WTC11 (cell line): ENCODE results near the gene EYS. TPM values are rescaled to one million over a fixed set of nuclear protein-coding genes. Genes with fewer than 3 reads are reported as not detected.

ENCODE experiments used
- ATAC-seq: fragments of 200-7000 bp; cut with Tn5 transposase; 2 replicates; pipeline ENCODE4 v1.10.0; 2021; ENCODE audit warnings: mild to moderate bottlenecking, moderate library complexity
- CTCF ChIA-PET: fragments of 300-600 bp; sonication (Branson Sonifier 250); formaldehyde crosslinking; loops from one replicate; lab custom pipeline; 2021; ENCODE audit warnings: antibody characterized with exemption; lab: Charles Lee
- POLR2A ChIA-PET: fragments of 350-600 bp; sonication (Branson Sonifier 250); formaldehyde crosslinking; loops from one replicate; lab custom pipeline; 2021; ENCODE audit warnings: antibody characterized with exemption; lab: Charles Lee
- DNase-seq: peaks from one replicate; pipeline ENCODE4 v3.0.0; 2021; ENCODE audit warnings: low spot score
- H3K27ac Mint-ChIP-seq: 2 replicates; pipeline ENCODE4 v1.8.0; 2021; ENCODE audit warnings: mixed read lengths
- H3K27me3 Mint-ChIP-seq: 2 replicates; pipeline ENCODE4 v1.8.0; 2021; ENCODE audit warnings: low read depth, mild to moderate bottlenecking, moderate library complexity, mixed read lengths
- H3K36me3 Mint-ChIP-seq: 2 replicates; pipeline ENCODE4 v1.8.0; 2021; ENCODE audit warnings: mixed read lengths
- H3K4me1 Mint-ChIP-seq: 2 replicates; pipeline ENCODE4 v1.8.0; 2022; ENCODE audit warnings: mixed read lengths
- H3K4me3 Mint-ChIP-seq: 2 replicates; pipeline ENCODE4 v1.8.0; 2021; ENCODE audit warnings: mild to moderate bottlenecking, moderate library complexity, mixed read lengths
- H3K9me3 Mint-ChIP-seq: 2 replicates; pipeline ENCODE4 v1.8.0; 2021; ENCODE audit warnings: mixed read lengths
- ARID4B ChIP-seq: sonication (generic); formaldehyde crosslinking; IDR thresholded peaks from 2 replicates; pipeline ENCODE4 v1.8.0; 2023; ENCODE audit warnings: missing genetic modification reagents, mild to moderate bottlenecking, borderline replicate concordance
- CBFB ChIP-seq: sonication (generic); formaldehyde crosslinking; IDR thresholded peaks from 2 replicates; pipeline ENCODE4 v1.8.1; 2022; ENCODE audit warnings: mild to moderate bottlenecking, low read depth, missing genetic modification reagents
- ESRRA ChIP-seq: sonication (generic); formaldehyde crosslinking; IDR thresholded peaks from 2 replicates; pipeline ENCODE4 v1.8.1; 2022; ENCODE audit warnings: mild to moderate bottlenecking, missing genetic modification reagents, borderline replicate concordance
- FOXP1 ChIP-seq: sonication (generic); formaldehyde crosslinking; IDR thresholded peaks from 2 replicates; pipeline ENCODE4 v1.8.0; 2022; ENCODE audit warnings: missing genetic modification reagents, mild to moderate bottlenecking, moderate library complexity, borderline replicate concordance
- GRHL2 ChIP-seq: fragments of 250-450 bp; sonication (Bioruptor Pico); IDR thresholded peaks from 2 replicates; pipeline ENCODE4 v1.8.0; 2022; ENCODE audit warnings: mild to moderate bottlenecking, moderate library complexity; ENCODE audit not compliant: insufficient replicate concordance, severe bottlenecking
- GTF2I ChIP-seq: fragments of 250-450 bp; sonication (Bioruptor Pico); conservative IDR thresholded peaks from 2 replicates; pipeline ENCODE4 v1.4.0; 2021; ENCODE audit warnings: mild to moderate bottlenecking
- IRF2 ChIP-seq: sonication (generic); formaldehyde crosslinking; IDR thresholded peaks from 2 replicates; pipeline ENCODE4 v1.8.0; 2022; ENCODE audit warnings: low read depth, missing genetic modification reagents, borderline replicate concordance
- JAZF1 ChIP-seq: fragments of 250-450 bp; sonication (Bioruptor Pico); IDR thresholded peaks from 2 replicates; pipeline ENCODE4 v1.9.0; 2021; ENCODE audit warnings: moderate library complexity, mild to moderate bottlenecking, inconsistent platforms
- MLX ChIP-seq: sonication (generic); formaldehyde crosslinking; IDR thresholded peaks from 2 replicates; pipeline ENCODE4 v1.8.1; 2023; ENCODE audit warnings: mild to moderate bottlenecking, missing genetic modification reagents, moderate library complexity
- MYBL2 ChIP-seq: sonication (generic); formaldehyde crosslinking; IDR thresholded peaks from 2 replicates; pipeline ENCODE4 v1.8.1; 2023; ENCODE audit warnings: mild to moderate bottlenecking, moderate library complexity, missing genetic modification reagents
- NFE2L1 ChIP-seq: sonication (generic); formaldehyde crosslinking; IDR thresholded peaks from 2 replicates; pipeline ENCODE4 v1.8.1; 2023; ENCODE audit warnings: missing genetic modification reagents
- PRRX2 ChIP-seq: fragments of 250-450 bp; sonication (Bioruptor Pico); IDR thresholded peaks from 2 replicates; pipeline ENCODE4 v1.8.0; 2021; ENCODE audit warnings: mild to moderate bottlenecking
- RELA ChIP-seq: sonication (generic); formaldehyde crosslinking; IDR thresholded peaks from 2 replicates; pipeline ENCODE4 v1.8.1; 2022; ENCODE audit warnings: missing genetic modification reagents, mild to moderate bottlenecking, borderline replicate concordance
- RORB ChIP-seq: fragments of 250-450 bp; sonication (Bioruptor Pico); IDR thresholded peaks from 2 replicates; pipeline ENCODE4 v1.9.0; 2021; ENCODE audit warnings: mild to moderate bottlenecking
- SMAD3 ChIP-seq: sonication (generic); formaldehyde crosslinking; IDR thresholded peaks from 2 replicates; pipeline ENCODE4 v1.8.0; 2022; ENCODE audit warnings: missing genetic modification reagents, mild to moderate bottlenecking, borderline replicate concordance
- SOX15 ChIP-seq: fragments of 250-450 bp; sonication (Bioruptor Pico); IDR thresholded peaks from 2 replicates; pipeline ENCODE4 v1.9.0; 2021; ENCODE audit warnings: mild to moderate bottlenecking
- SP1 ChIP-seq: sonication (generic); formaldehyde crosslinking; conservative IDR thresholded peaks from 2 replicates; pipeline ENCODE4 v1.8.1; 2022; ENCODE audit warnings: missing genetic modification reagents
- USF1 ChIP-seq: sonication (generic); formaldehyde crosslinking; IDR thresholded peaks from 2 replicates; pipeline ENCODE4 v1.8.0; 2022; ENCODE audit warnings: mild to moderate bottlenecking, missing genetic modification reagents
- ZNF121 ChIP-seq: sonication (generic); formaldehyde crosslinking; IDR thresholded peaks from 2 replicates; pipeline ENCODE4 v1.8.0; 2023; ENCODE audit warnings: missing genetic modification reagents
- ZNF138 ChIP-seq: sonication (generic); formaldehyde crosslinking; conservative IDR thresholded peaks from 2 replicates; pipeline ENCODE4 v1.8.1; 2022; ENCODE audit warnings: mild to moderate bottlenecking, moderate library complexity, missing genetic modification reagents
- ZNF219 ChIP-seq: sonication (generic); formaldehyde crosslinking; IDR thresholded peaks from 2 replicates; pipeline ENCODE4 v1.8.0; 2023; ENCODE audit warnings: missing genetic modification reagents, mild to moderate bottlenecking, borderline replicate concordance
- ZNF416 ChIP-seq: fragments of 250-450 bp; sonication (Bioruptor Pico); IDR thresholded peaks from 2 replicates; pipeline ENCODE4 v1.9.0; 2021; ENCODE audit warnings: mild to moderate bottlenecking, inconsistent platforms
- ZNF423 ChIP-seq: fragments of 250-450 bp; sonication (Bioruptor Pico); IDR thresholded peaks from 2 replicates; pipeline ENCODE4 v2.1.2; 2022; ENCODE audit warnings: mild to moderate bottlenecking, moderate library complexity
- ZNF425 ChIP-seq: fragments of 250-450 bp; sonication (Bioruptor Pico); conservative IDR thresholded peaks from 2 replicates; pipeline ENCODE4 v1.9.0; 2021; ENCODE audit warnings: mild to moderate bottlenecking
- total RNA-seq: library from RNA; stranded (reverse); gene quantifications from 3 replicates; pipeline ENCODE4 v1.2.3, GENCODE V29; 2021
- TF ChIP-seq, protein P1 (sequence below): sonication (generic); formaldehyde crosslinking; IDR thresholded peaks from 2 replicates; pipeline ENCODE4 v1.8.1; 2023; ENCODE audit warnings: mild to moderate bottlenecking, missing genetic modification reagents, moderate library complexity

The EYS gene
- total RNA-seq, 1 experiment from 2014 or later, result not detected

- TF ChIP-seq ZNF219 (CRISPR knock-in tag) (no peak), SMAD3 (CRISPR knock-in tag) (no peak), ARID4B (CRISPR knock-in tag) (no peak)
- H3K27me3 Mint-ChIP-seq, result no peaks in the 10 kb centered on the region; the same call in 1 of the 2 replicates
- H3K4me1 Mint-ChIP-seq, result no peaks in the 10 kb centered on the region
- ChIA-PET CTCF (no interaction called here), POLR2A (no interaction called here)
- peaks cover 33% of the 10 kb centered on the region for H3K9me3 Mint-ChIP-seq
- peaks cover 15% of the 10 kb centered on the region; the same call in 1 of the 2 replicates for H3K36me3 Mint-ChIP-seq
- ATAC-seq (peak; percentile 61), DNase-seq (no peak)
- no peak overlapping the region for H3K27ac Mint-ChIP-seq
- H3K4me3 Mint-ChIP-seq, result no peak overlapping the region
Measured at GRCh38 chr6:64732888-64733287, 974.1 kb downstream of the EYS start.

GRCh38 chr6:64729522-64729921 lies 977.5 kb downstream of the EYS start:
- DNase-seq, result no peak
- Mint-ChIP-seq H3K27me3 (no peaks in the 10 kb centered on the region; the same call in 1 of the 2 replicates), H3K27ac (no peak overlapping the region), H3K4me3 (no peak overlapping the region), H3K9me3 (peaks cover 37% of the 10 kb centered on the region), H3K4me1 (no peaks in the 10 kb centered on the region), H3K36me3 (peaks cover 21% of the 10 kb centered on the region; the same call in 1 of the 2 replicates)
- POLR2A ChIA-PET, result no interaction called here
- ATAC-seq, result no peak
- CTCF ChIA-PET, result no interaction called here
- TF ChIP-seq ESRRA (no peak), ZNF138 (no peak), GRHL2 (CRISPR knock-in tag) (no peak), ZNF121 (no peak), JAZF1 (CRISPR knock-in tag) (no peak), IRF2 (CRISPR knock-in tag) (no peak), CBFB (CRISPR knock-in tag) (no peak), RORB (CRISPR knock-in tag) (no peak), PRRX2 (CRISPR knock-in tag) (no peak), GTF2I (CRISPR knock-in tag) (no peak), ZNF416 (CRISPR knock-in tag) (no peak), MLX (CRISPR knock-in tag) (no peak), NFE2L1 (CRISPR knock-in tag) (no peak)
- TF ChIP-seq, protein P1, sequence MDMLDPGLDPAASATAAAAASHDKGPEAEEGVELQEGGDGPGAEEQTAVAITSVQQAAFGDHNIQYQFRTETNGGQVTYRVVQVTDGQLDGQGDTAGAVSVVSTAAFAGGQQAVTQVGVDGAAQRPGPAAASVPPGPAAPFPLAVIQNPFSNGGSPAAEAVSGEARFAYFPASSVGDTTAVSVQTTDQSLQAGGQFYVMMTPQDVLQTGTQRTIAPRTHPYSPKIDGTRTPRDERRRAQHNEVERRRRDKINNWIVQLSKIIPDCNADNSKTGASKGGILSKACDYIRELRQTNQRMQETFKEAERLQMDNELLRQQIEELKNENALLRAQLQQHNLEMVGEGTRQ (CRISPR knock-in tag), result no peak

DNA sequence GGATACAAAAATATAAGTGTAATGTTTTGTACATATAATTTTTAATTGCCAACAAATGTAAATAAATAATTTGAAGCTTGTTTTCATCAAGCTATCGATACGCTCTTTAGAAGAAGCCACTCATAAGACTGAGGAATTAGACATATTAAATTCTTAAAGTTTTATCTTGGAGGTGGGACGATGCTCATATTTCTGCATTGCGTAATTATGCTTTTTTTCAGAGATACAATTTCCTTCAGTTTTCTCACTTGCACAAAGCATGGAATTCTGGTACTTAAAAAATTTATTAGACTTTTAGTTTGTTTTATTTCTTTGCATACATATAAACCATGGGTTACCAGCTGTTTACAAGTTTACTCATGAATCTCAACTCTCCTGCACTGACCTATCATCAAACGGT lies 980.0 kb downstream of the EYS start:
- Mint-ChIP-seq H3K27ac (no peak overlapping the region), H3K27me3 (no peaks in the 10 kb centered on the region; the same call in 1 of the 2 replicates), H3K36me3 (peaks cover 26% of the 10 kb centered on the region; the same call in 1 of the 2 replicates), H3K4me1 (no peaks in the 10 kb centered on the region), H3K9me3 (peaks cover 49% of the 10 kb centered on the region), H3K4me3 (no peak overlapping the region)
- ATAC-seq, result no peak
- POLR2A ChIA-PET, result no interaction called here
- DNase-seq, result no peak
- CTCF ChIA-PET, result no interaction called here
- TF ChIP-seq SP1 (no peak), ZNF425 (CRISPR knock-in tag) (no peak), RELA (CRISPR knock-in tag) (no peak), USF1 (CRISPR knock-in tag) (no peak), PRRX2 (CRISPR knock-in tag) (no peak), SOX15 (CRISPR knock-in tag) (no peak), FOXP1 (no peak), MYBL2 (CRISPR knock-in tag) (no peak), ZNF423 (CRISPR knock-in tag) (no peak)
